HUES64 (cell line): ENCODE results near the gene MRRF. TPM values are rescaled to one million over a fixed set of nuclear protein-coding genes. Genes with fewer than 3 reads are reported as not detected.

Experiments
- H3K27ac ChIP-seq: 2 replicates; pipeline ENCODE4 v1.7.0; 2013; ENCODE audit warnings: low read depth, low read length, inconsistent platforms
- H3K27me3 ChIP-seq: 2 replicates; pipeline ENCODE4 v1.6.1; 2013; ENCODE audit warnings: mild to moderate bottlenecking, low read length; ENCODE audit not compliant: insufficient read depth
- H3K36me3 ChIP-seq: 2 replicates; pipeline ENCODE4 v1.6.1; 2013; ENCODE audit warnings: mild to moderate bottlenecking, low read length; ENCODE audit not compliant: insufficient read depth
- H3K4me1 ChIP-seq: 2 replicates; pipeline ENCODE4 v1.6.1; 2013; ENCODE audit warnings: mild to moderate bottlenecking, low read length, moderate library complexity; ENCODE audit not compliant: insufficient read depth
- H3K4me3 ChIP-seq: 2 replicates; pipeline ENCODE4 v1.5.1; 2013; ENCODE audit warnings: mild to moderate bottlenecking, low read length, moderate library complexity
- H3K9ac ChIP-seq: 2 replicates; pipeline ENCODE4 v1.6.1; 2013; ENCODE audit warnings: mild to moderate bottlenecking, low read depth, low read length
- H3K9me3 ChIP-seq: 2 replicates; pipeline ENCODE4 v1.6.1; 2013; ENCODE audit warnings: low read depth, low read length; ENCODE audit not compliant: insufficient read depth
- WGBS: fragments of 150-250, 120-280 bp; methylation state at CpG from one replicate; pipeline ENCODE4 v1.1.7; 2013; ENCODE audit warnings: missing lambda C conversion rate; 5-methylcytosine and 5-hydroxymethylcytosine counted together
- polyA plus RNA-seq, 2 experiments: library from polyadenylated mRNA; stranded (reverse); fragments of 50-300 nt; gene quantifications; one replicate each; pipeline ENCODE4 v1.2.3, GENCODE V29; 2013

Gene MRRF, protein sequence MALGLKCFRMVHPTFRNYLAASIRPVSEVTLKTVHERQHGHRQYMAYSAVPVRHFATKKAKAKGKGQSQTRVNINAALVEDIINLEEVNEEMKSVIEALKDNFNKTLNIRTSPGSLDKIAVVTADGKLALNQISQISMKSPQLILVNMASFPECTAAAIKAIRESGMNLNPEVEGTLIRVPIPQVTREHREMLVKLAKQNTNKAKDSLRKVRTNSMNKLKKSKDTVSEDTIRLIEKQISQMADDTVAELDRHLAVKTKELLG
- 33.9 TPM for polyA plus RNA-seq (2013, experiment 1 of 2)
- polyA plus RNA-seq (2013, experiment 2 of 2), result 32.8 TPM

DNA sequence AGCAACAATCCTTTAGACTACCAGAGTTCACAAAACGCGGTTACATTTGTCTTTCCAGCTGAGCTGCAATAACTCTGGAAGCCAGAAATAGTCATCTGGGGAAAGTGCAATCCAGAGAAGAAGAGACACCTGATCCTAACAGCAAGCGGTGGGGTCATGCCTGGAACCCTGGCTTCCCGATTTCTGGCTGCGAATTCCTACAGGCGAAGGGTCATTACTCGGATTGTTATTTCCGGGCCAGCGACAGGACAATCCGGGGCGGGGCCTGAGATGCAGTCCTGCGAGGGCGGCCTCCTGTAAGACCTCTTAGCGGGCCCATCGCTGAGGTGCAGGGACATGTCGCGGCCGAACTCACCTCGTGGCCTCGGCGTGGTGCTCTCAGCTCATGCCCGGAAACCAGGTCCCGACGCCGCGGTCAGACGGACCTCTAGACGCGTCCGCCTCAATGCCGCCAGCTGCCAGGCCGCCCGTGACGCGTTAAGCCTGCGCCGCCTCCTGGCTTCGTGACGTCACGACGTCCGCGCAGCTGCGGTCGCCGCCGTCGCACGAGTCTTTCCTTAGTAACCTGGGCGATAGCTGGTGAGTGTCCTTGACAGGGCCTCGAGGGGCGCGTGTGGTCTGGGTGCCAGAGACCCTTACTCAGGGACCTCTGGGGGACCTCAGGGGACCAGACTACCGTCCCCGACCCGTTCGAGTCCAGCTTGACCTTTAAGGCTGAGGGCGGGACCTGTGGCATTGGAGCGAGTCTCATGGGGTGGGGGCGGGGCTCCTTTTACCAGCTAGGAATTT lies at the start of gene MRRF, which contains the start of gene RBM18:
TSS of gene MRRF (plus strand) at position 523 of the 789 bp plus-strand sequence. CDS start 6,010 bp downstream, outside the sequence.
TSS of gene RBM18 (minus strand) at position 481 of the 789 bp plus-strand sequence. CDS start 3,348 bp downstream, outside the sequence.
- H3K27ac ChIP-seq, result peak within 1 kb of the TSS; percentile 85
- no peaks in the 10 kb centered on the region for H3K27me3 ChIP-seq
- no peaks in the 10 kb centered on the region for H3K9me3 ChIP-seq
- peak within 1 kb of the TSS; percentile 93 for H3K4me3 ChIP-seq
- peaks cover 12% of the 10 kb centered on the region for H3K36me3 ChIP-seq
- under 1% methylated on average over 60 of the region's 60 CpGs for WGBS
- H3K4me1 ChIP-seq, result peaks cover 13% of the 10 kb centered on the region
- peak within 1 kb of the TSS; percentile 91 for H3K9ac ChIP-seq

DNA sequence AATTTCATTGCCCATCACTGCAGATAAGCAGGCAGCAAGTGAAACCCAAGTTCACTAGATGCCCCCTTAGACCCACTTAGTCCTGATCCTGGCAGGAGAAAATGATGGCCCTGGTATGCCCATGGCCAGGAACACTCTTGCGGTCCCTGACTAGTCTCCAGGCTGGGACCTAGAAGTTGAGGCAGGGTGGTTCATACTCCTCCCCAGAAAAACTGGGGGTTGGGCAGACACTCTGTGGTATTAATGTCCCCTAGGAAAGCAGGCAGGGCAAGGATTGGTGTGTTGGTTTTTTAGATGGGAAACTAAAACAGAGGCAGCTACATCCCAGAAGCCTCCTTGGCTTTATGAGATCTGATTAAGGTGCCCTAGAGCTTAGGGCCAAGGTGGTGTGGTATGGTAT lies 49.0 kb upstream of the MRRF start:
- no peak overlapping the region for H3K4me3 ChIP-seq
- no peak overlapping the region for H3K27ac ChIP-seq
- WGBS, result 95% methylated on average over 1 of the region's 1 CpG
- H3K9ac ChIP-seq, result no peak overlapping the region
- H3K27me3 ChIP-seq, result peaks cover 99% of the 10 kb centered on the region
- no peaks in the 10 kb centered on the region for H3K36me3 ChIP-seq
- H3K4me1 ChIP-seq, result peaks cover 13% of the 10 kb centered on the region
- no peaks in the 10 kb centered on the region for H3K9me3 ChIP-seq

DNA sequence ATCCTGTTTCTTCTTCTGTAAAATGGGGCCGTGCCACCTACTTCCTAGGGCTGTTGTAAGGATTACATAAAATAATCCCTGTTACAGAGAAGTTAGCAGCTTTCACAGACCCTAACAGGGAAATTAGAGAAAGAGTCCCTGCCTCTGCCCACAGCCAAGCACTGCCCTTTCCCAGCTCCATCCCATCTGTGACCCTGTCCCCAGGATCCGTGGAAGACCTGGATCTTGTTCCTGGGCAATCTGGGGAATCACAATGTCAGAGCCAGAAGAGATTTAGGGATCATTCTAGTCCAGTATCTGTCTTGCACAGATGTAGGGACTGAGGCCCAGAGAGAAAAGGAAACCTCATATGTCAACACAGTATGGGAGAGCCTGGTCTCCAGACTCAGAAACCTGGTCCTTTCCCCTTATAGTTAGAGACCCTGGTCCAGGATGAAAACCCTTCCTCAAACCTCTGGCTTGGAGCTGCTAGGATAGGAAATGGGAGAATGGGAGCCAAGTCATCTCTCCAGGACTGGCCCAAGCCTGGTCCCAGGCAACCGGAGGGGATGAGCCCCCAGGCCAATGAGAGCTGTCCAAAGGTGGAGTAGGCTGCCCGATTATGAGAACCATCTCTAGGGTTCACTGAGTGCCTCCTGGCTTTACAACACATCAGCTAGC lies 48.4 kb upstream of the MRRF start:
- no peaks in the 10 kb centered on the region for H3K9me3 ChIP-seq
- no peaks in the 10 kb centered on the region for H3K36me3 ChIP-seq
- H3K27me3 ChIP-seq, result peaks cover 99% of the 10 kb centered on the region
- peaks cover 15% of the 10 kb centered on the region for H3K4me1 ChIP-seq
- 49% methylated on average over 4 of the region's 4 CpGs for whole genome bisulfite sequencing
- no peak overlapping the region for H3K27ac ChIP-seq
- H3K9ac ChIP-seq, result no peak overlapping the region
- H3K4me3 ChIP-seq, result 0 out of 2 replicates have a peak overlapping the region, but pooled peaks have one; percentile 26

DNA sequence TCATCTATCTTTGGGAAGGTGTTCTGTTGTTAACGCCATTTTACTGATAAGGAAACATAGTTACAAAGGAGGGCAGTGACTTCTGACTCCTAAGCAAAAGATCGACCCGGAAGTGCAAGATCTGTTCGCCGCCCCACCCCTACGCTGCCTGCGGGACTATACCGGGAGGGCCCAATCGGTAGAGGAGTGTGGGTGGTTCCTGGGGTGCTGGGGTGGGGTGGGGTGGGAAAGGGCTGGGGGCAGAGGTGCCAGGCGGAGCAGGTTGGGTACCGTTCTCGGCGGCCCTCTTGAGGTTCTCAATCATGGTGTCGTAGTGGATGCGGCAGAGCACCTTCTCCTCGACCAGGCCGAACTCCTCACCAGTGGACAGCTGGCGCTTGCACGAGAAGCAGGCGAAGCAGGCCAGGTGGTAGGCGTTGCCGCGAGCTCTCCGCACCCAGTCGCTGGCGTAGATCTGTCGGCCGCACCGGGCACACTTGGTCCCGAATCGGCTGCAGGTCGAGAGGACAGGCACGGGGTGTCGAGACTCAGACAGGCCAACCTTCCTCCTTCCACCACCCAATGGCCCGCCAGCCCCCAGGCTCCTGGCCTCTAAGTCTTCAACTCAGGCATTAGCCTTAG lies 47.8 kb upstream of the MRRF start:
- peak overlapping the region; percentile 26; the same call in 1 of the 2 replicates for H3K4me3 ChIP-seq
- no peak overlapping the region for H3K9ac ChIP-seq
- H3K9me3 ChIP-seq, result no peaks in the 10 kb centered on the region
- H3K36me3 ChIP-seq, result no peaks in the 10 kb centered on the region
- H3K4me1 ChIP-seq, result peaks cover 19% of the 10 kb centered on the region
- H3K27me3 ChIP-seq, result peaks cover 99% of the 10 kb centered on the region
- WGBS, result 90% methylated on average over 35 of the region's 35 CpGs
- no peak overlapping the region for H3K27ac ChIP-seq

DNA sequence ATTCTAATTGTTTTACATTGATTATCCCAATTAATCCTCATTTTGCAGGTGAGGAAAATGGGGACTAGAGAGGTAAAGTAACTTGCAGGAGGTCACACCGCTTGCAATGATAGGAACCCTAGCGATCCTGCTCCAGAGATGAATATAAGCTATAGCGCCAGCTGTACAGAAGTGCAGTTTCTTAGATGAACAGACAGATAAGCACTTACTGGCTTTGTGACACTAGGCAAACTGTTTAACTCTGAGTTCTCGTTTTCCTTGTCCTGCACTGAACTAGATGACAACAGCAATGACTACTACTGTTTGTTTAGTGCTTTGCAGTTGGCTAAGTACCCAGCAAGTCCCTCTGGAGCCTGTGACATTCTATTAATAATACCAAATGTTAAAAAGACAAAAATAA lies 47.0 kb upstream of the MRRF start:
- Histone ChIP-seq H3K9ac (no peak overlapping the region), H3K36me3 (no peaks in the 10 kb centered on the region), H3K9me3 (no peaks in the 10 kb centered on the region), H3K4me3 (no peak overlapping the region), H3K27me3 (peaks cover 99% of the 10 kb centered on the region), H3K4me1 (peaks cover 19% of the 10 kb centered on the region), H3K27ac (no peak overlapping the region)
- WGBS, result 90% methylated on average over 4 of the region's 4 CpGs

DNA sequence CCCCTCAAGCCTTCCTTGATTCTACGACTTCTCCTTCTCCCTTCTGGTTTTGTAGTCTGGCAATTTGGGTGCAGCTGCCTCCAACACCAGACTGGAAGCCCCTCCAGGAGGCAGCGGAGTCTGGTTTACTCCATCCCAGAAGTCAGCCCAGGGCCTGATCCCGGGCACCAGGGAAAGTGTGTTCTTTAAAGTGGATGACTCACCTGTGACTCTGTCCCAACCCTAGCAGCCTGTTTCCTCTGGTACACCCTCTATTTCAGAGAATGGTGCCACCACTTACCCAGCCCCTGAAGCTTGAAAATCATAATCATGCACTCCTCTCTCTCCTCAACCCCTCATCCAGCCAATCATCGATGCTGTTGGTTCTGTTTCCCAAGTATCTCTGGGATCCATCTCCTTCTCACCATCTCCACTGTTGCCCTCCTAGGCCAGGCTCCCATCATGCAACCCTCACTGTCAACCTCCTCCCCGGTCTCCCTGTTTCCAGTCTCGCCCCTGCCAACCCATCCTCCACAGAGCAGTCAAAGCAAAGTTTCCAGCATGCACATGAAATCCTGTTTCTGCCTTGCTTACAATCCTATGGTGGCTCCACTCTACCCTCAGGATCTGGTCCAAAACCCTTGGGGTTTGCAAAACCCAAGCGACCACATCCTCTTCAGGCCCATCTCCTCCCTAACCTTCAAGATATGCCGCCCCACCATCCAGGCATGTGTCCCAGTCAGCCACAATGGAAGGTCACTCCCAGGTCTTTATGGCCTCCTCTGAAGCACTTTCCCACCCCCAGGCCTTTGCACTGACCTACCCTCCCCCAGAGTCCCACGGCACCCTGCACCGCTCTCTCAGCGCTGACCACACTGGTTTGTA lies 46.4 kb upstream of the MRRF start:
- no peaks in the 10 kb centered on the region for H3K9me3 ChIP-seq
- H3K4me3 ChIP-seq, result peak overlapping the region; percentile 46
- WGBS, result 41% methylated on average over 11 of the region's 11 CpGs
- H3K27me3 ChIP-seq, result peaks cover 99% of the 10 kb centered on the region
- no peak overlapping the region for H3K27ac ChIP-seq
- peaks cover 19% of the 10 kb centered on the region for H3K4me1 ChIP-seq
- H3K36me3 ChIP-seq, result no peaks in the 10 kb centered on the region
- no peak overlapping the region for H3K9ac ChIP-seq

DNA sequence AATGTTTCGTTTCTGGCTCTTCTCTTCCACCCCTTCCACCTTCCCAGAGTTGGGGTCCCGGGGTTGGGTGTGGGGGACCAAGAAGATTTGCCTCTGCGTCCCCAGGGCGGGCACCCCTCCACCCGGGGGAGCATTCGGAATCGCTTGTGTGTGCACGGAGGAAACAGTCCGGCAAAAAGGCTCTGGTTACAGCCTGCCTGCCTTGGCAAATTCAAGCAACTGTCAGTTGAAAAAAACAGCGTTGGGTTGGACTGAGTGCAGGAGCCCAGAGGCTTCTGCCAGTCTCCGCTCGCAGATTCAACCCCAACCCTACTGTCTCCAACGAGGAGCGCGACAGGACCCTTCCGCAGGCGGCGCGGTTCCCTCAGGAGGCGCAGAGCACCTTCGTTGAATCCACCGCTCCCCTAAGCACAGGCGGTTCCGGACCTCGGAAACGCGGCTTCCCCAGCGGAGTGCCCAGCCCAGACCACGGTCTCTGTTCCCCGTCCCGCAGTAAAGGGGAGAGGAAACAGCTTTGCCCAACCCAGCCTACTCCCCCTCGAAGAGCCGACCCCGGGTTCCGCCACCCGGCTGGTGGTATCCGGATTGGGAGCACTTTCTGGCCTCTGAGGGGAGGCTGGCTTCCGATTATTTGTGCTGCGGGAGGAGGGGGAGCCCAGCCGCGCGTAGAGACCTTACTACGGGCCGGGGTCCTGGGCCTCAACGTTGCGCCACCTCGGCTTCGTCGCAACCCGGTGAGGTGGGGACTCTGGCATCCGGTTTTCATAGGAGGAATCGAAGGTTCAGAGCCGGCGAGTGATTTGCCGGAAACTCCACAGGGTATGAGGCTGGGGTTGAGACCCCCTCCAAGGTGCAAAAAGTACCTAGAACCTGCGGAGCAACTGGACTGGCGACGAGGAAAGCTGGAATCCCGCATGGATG lies 45.5 kb upstream of the MRRF start:
- no peak overlapping the region for H3K27ac ChIP-seq
- no peaks in the 10 kb centered on the region for H3K36me3 ChIP-seq
- under 1% methylated on average over 59 of the region's 59 CpGs for WGBS
- H3K4me1 ChIP-seq, result peaks cover 19% of the 10 kb centered on the region; the same call in 1 of the 2 replicates
- H3K9ac ChIP-seq, result 0 out of 2 replicates have a peak overlapping the region, but pooled peaks have one; percentile 8
- peak overlapping the region; percentile 46 for H3K4me3 ChIP-seq
- peaks cover 100% of the 10 kb centered on the region for H3K27me3 ChIP-seq
- no peaks in the 10 kb centered on the region for H3K9me3 ChIP-seq

DNA sequence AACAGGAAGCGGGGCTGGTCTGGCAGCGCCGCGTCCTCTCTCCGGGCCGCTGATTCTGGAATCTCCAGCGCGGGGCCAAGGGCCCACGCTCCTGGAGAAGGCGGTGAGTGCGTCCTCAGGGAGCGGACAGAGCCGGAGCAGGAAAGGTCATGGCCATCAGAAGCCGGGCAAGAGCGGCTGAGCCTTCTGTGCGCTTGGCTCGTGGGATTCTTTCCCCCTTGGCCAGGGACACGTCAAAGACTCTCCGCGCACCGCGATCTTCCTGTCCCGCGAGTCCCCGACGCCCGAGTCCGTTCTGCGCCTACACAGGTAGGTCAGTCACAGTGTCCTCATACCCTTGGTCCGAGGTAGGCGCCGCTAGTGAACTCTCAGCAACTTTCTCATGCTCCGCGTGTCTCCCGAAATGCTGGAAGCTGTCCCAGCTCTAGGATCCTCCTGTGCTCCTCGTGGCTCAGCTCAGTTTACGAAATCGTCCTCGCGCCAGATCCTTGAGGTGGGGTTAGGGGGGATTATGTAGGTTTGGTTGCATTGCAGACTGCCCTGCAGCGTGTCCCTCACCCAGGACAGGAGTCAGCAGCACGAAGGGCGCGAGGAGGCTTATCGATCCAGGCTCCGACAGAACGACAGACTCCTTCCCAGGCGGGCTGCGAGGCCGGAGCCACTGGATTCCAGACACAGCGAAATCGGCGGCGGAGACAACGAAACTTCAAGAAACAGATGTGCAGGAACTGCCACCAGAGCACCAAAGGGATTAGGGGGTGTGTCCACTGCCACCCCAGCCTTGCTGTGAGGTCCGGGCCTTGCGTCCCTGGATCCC lies 44.6 kb upstream of the MRRF start:
- 0 out of 2 replicates have a peak overlapping the region, but pooled peaks have one; percentile 8 for H3K9ac ChIP-seq
- H3K9me3 ChIP-seq, result no peaks in the 10 kb centered on the region
- no peak overlapping the region for H3K27ac ChIP-seq
- peaks cover 100% of the 10 kb centered on the region for H3K27me3 ChIP-seq
- peaks cover 19% of the 10 kb centered on the region; the same call in 1 of the 2 replicates for H3K4me1 ChIP-seq
- peak overlapping the region; percentile 46 for H3K4me3 ChIP-seq
- H3K36me3 ChIP-seq, result no peaks in the 10 kb centered on the region
- 2% methylated on average over 57 of the region's 57 CpGs for WGBS

DNA sequence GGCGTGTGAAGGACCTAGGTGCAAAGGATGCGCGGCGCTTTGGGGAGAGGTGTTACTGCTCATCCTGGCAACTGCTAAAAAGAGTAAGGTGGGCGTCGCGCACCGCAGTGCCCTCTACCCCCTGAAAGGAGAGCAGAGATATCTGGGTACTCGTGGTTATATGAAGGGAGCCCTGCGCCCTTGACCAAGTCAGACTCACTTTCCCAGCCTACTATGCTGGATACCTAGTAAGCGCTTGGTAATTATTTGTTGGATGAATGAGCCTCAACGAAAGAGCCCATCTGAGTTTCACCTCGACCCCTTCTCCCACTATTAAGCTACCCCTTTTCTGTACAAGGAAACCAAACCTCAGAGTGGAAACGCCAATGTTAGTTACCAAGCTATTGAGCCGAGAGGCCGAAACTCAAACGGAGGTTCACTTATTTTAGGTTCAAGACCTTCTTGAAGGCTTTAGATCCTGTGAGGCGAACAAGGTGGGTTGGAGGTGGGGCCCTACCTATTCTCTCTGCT lies 44.0 kb upstream of the MRRF start:
- Histone ChIP-seq H3K27ac (no peak overlapping the region), H3K4me1 (peaks cover 19% of the 10 kb centered on the region; the same call in 1 of the 2 replicates), H3K4me3 (peak overlapping the region; percentile 46), H3K9me3 (no peaks in the 10 kb centered on the region), H3K36me3 (no peaks in the 10 kb centered on the region), H3K27me3 (peaks cover 100% of the 10 kb centered on the region), H3K9ac (no peak overlapping the region)
- WGBS, result 5% methylated on average over 16 of the region's 18 CpGs
